CD4-positive, alpha-beta T cell treated with Interleukin-2 at 100 ng/mL for 4 hours (primary cell): ENCODE measurements around the gene MDM1.

Source experiments
- DNase-seq: peaks from one replicate; pipeline ENCODE4 v3.0.0-alpha.2; 2020; ENCODE audit warnings: low spot score

The MDM1 gene

GRCh38 chr12:68271346-68271745, 60.8 kb downstream of the MDM1 start:
- DNase-seq = no peak

- DNase-seq = no peak
Observed at GRCh38 chr12:68270358-68270757, 61.8 kb downstream of the MDM1 start.

- DNase-seq = no peak
Observed at GRCh38 chr12:68269779-68270178, 62.4 kb downstream of the MDM1 start.

- no peak for DNase-seq
Observed at GRCh38 chr12:68268967-68269366, 63.2 kb downstream of the MDM1 start.

DNA sequence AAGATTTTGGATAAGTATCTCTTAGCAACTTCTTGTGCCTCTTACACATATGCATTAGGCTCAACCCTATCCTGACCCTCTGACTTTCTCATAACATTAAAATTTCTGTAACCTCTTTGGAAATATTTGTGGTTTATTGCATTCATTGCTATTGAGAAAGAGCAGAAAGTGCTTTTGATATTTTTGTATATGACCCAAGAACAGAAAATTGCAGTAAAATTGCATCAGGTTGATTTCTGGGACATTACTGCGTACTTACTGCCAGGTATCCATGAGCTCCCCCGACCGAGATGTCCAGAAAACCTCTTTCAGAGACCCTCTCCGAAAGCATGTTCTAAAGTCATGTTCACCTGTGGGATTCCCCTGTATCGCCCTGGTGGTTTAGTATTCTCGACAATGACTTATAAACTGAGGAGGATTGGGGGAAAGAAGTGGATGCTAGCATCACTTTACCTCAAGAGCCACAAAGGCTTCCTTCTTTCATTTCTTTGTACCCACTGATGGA, 64.2 kb downstream of the MDM1 start:
- DNase-seq = no peak

DNA sequence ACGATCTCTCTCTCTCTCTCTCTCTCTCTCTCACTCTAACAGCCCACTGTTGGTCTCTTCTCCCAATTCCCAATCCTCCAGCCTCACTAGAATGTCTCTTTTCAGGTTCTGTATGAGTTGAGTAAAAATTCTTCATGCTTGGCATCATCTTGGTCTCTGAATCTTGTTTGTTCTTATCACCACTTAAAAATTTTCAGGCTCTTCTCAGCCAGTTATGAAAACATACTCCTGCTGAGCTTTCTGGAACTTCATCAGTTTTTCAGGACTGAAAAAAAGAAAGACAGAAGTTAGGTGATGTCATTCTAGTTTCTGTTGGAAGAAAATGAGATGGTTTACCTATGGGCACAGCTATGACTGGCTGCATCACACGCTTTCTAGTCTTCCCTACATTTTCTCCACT, 67.3 kb downstream of the MDM1 start:
- DNase-seq = no peak

DNA sequence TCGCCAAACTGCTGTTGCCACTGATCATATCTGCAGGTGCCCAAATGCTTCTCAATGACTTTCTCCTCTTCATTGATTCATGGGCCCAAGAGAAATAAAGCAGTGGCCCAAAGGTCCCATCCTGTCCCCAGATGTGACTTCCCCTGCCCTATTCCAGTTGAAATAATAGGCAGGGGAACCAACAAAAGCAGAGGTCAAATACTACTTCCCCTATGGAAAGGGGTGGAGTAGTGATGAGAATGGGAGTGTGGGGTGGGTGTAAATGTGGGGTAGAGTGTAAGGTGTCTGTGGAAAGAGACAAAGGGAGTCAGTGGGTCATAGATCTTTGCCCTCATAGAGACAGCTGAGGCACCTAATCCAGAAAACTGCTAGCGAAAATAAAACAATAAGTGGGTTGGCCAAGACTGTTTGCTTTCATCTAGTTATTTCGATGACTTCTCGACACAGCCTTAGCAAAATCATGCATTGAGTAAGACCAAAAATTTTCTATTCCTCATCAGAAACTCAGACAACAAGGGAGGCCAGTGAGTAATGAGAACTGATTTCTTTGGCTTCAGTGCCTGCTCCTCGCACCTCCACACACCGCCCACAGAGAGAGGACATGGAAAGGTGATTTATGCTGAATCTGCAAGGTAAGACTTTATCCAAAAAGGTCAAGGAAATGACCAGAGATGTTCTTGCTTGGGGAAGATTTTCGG, 67.9 kb downstream of the MDM1 start:
- no peak for DNase-seq

- DNase-seq = no peak
Observed at GRCh38 chr12:68263366-68263765, 68.8 kb downstream of the MDM1 start.

- no peak for DNase-seq
Observed at GRCh38 chr12:68261896-68262295, 70.3 kb downstream of the MDM1 start.

DNA sequence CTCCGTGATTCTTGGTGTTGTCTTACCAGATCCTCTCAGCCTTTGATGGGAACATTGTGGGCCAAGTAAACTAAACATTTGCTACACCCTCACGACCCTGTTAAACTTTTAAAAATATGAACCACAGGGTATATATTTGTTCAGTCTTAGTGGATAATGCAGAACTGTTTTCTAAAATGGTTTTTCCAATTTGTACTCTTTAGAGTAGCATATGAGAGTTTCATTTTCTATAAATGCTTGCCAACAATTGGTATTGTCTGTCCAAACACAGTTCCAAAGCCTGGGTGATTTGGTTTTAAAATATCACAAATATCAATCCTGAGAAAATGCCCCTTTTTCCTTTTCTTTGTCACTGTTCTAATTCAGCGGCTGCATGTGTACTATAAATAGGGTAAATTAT, 72.0 kb downstream of the MDM1 start:
- DNase-seq = no peak

- DNase-seq = peak; percentile 16
Observed at GRCh38 chr12:68259318-68259940, 72.7 kb downstream of the MDM1 start.

DNA sequence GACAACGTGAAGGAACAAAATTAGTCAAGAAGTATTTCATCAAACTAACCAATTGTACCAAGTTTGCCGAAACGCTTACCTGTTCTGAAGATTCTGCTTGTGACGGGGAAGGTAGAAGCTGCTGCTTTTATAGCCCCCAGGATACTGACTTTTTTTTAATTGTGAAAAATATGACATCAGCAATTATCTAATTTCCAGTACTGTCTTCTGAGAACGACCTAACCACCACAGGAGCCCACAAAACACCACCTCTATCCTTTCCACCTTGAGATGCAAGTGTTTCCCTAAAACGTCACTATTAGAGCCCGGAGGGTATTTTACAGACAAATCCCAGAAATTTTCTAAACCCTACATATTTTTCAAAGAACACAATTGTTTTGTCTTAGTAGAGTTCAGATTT, 78.7 kb downstream of the MDM1 start, which contains the start of gene IL22:
TSS of gene IL22 (minus strand) at position 101 of the 400 bp plus-strand sequence. CDS start 156 bp downstream, outside the sequence.
- no peak for DNase-seq

GRCh38 chr12:68252077-68252476, 80.1 kb downstream of the MDM1 start:
- DNase-seq = no peak

DNA sequence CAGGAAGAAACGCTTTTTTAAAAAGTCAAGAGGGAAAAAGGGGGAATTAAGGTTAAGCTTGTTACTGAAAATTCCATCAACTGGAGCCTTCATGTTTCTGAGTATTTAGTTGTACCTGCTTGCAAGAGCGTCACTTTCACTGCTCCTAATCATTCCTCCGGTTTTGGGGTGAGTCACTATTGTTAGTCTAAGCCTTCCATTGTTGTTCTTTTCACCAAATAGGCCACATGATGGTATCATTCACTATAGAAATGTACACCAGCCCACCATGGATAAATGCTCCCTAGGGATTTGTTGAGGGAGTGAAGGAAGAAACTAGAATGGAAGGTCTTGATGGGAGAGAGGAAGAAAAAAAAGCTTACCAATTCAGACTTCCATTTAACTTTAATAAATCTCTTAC, 81.7 kb downstream of the MDM1 start:
- no peak for DNase-seq

DNA sequence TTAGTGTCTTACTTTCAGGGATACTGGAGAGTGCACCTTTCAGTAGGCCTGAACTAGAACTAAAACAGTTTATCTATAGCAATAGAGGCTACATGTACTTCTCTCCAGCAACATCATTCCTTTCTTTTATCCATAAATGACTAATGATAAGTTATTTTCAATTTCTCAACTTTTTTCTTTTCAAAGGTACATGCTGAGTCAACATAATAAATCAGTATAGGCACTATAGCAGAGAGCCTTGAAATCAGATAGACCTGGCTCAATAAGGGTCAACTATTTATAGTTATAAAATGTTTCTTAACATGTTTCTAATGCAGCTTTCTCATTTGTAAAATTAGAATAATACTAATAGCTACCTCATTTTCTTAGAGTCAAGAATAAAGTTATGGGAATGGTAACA, 84.4 kb downstream of the MDM1 start:
- DNase-seq = no peak

DNA sequence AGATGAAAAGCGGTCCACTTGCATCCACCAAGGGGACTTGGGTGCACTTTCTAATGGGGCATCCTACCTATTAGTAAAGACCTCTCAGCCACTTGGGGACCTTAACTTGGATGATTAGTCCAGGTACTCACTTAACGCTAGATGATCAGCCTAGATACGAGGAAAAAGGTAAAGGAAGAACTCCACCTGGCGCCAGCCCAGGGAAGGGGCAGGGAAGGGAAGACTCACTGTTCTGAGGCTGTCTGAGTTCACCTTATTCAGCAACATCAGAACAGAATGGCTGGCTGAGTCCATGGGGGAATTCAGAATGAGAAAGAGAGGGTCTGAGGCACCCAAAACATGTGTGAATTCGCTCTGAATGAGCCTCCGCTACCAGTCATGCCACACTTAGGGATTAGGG, 85.8 kb downstream of the MDM1 start:
- no peak for DNase-seq

DNA sequence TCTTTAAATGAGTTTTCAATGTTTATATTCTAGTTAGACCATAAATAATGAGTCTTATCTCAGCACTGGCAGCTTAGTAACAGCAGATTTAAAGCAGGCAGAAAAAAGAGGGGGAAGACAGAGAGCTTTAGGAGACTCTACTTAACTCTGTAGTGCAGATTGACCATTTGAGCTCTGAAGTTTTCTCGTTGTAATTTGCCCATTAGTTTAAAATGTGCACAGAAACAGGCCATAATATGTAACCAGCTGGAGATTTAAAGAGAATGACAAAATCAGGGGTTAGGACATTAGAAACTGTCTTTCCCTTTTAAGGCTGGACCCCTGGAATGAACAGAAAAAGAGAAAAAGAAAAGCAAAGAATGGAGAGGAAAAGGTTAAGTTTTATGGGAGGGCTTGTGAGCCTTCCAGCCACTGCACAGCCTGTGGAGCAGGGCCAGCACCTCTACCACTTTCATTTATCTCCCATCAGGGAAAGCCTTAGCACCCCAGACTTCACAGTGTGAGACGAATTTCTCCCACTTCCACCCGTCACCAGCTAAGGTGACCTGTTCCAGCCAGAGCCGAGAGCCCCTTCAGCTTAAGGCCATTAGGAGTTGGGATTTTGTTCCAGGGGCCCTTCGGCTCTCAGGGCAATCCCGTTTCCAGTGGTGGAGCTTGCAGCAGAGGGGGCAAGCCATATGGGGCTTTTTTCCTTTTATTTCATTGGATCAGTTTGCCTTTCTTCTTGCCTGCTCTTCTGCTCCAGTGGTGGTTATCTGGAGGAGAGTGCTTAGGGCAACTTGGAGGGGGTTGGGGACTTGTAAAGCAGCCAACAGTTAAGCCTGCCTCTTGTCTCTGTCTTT, 86.8 kb downstream of the MDM1 start:
- no peak for DNase-seq
